Central memory CD8-positive, alpha-beta T cell (primary cell): ENCODE data around the gene HEPHL1.

Experiments
- ATAC-seq: fragments of 150-1000 bp; cut with Tn5 transposase; replicated peaks from 2 replicates; pipeline ENCODE4 v1.10.0; 2022; ENCODE audit warnings: mild to moderate bottlenecking, moderate FRiP score, moderate number of reproducible peaks; ENCODE audit not compliant: poor library complexity, severe bottlenecking; ENCODE audit errors: extremely low read depth
- DNase-seq, 2 donors: peaks; one replicate each; pipeline ENCODE4 v3.0.0; 2021; ENCODE audit warnings: low spot score in 2 of 2
- H3K27ac Mint-ChIP-seq: one replicate; pipeline ENCODE4 v1.8.0; 2022; ENCODE audit warnings: low read depth, mild to moderate bottlenecking, moderate library complexity, mixed read lengths
- H3K27me3 Mint-ChIP-seq: one replicate; pipeline ENCODE4 v1.8.0; 2022; ENCODE audit warnings: mixed read lengths
- H3K36me3 Mint-ChIP-seq: one replicate; pipeline ENCODE4 v1.8.0; 2022; ENCODE audit warnings: mild to moderate bottlenecking, moderate library complexity, mixed read lengths; ENCODE audit not compliant: insufficient read depth
- H3K4me1 Mint-ChIP-seq: one replicate; pipeline ENCODE4 v1.8.0; 2022; ENCODE audit warnings: mixed read lengths
- H3K4me3 Mint-ChIP-seq: one replicate; pipeline ENCODE4 v1.8.0; 2022; ENCODE audit warnings: mild to moderate bottlenecking, moderate library complexity, mixed read lengths
- H3K9me3 Mint-ChIP-seq: one replicate; pipeline ENCODE4 v1.8.0; 2022; ENCODE audit warnings: mixed read lengths

HEPHL1 gene

DNA sequence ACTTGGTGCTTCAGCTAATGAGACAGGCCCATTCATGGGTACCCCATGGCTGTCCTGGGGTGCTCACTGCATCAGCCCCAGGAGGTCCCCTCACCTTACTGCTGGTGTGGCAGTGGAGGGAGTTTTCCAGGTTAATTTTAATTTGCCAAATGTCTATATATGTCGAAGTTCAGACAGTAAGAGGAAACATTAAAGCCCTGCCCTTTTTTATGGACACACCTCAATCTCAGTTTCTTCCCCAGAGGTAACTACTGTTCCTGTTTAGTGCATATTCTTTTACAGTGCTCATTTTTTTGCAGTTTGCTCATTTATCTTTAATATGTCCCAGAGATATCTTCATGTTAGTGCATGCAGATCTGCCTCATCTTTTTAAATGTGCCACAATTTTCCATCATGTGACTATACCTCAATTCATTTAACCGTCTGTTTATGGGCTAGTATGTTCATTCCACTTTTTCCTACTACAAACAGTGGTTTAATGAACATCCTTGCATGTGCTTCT is 119.1 kb downstream of the HEPHL1 start:
- no peak overlapping the region for H3K4me3 Mint-ChIP-seq
- ATAC-seq (no peak), DNase-seq (no peak)
- H3K27me3 Mint-ChIP-seq = no peaks in the 10 kb centered on the region
- no peaks in the 10 kb centered on the region for H3K9me3 Mint-ChIP-seq
- peaks cover 75% of the 10 kb centered on the region for H3K4me1 Mint-ChIP-seq
- H3K36me3 Mint-ChIP-seq = peaks cover 3% of the 10 kb centered on the region
- no peak overlapping the region for H3K27ac Mint-ChIP-seq

DNA sequence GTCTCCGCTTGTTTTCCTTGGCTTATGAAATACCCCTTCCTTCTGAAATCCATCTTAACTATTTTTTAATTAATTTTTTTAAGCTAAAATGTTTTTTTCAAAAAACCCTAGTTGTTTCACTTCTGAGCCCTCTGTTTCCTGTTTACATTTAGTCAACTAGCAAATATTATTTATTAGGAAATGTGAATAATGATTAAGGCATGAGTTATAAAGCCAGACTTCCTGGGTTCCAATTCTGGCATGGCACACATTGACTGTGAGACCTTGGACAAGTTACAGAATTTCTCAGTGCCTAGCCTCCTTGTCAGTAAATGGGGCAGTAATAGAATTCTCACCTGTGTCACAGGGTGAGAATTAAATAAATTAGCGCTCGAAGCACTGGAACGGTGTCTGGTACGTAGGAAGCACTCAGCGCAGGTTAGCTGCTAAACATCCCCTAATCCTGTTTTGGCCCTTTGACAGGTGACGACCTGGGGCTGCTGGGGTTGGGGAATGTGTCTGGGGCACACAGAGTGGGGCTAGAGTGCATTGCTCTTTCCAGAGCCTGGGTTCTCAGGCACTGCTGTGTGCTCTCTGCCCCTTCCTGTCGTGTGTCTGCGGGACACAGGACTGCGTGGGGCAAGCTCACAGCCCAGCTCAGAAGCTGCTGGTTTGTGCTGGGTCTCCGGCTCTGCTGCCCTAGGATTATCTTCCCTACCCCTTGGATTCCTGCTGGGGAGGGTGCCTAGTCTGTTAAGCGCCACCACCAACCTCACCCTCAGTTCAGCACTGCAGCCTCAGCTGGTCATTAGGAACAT is 120.6 kb downstream of the HEPHL1 start:
- Mint-ChIP-seq H3K4me1 (peaks cover 75% of the 10 kb centered on the region), H3K9me3 (no peaks in the 10 kb centered on the region), H3K4me3 (no peak overlapping the region), H3K36me3 (peaks cover 4% of the 10 kb centered on the region), H3K27ac (no peak overlapping the region), H3K27me3 (no peaks in the 10 kb centered on the region)
- ATAC-seq (no peak), DNase-seq (no peak)

DNA sequence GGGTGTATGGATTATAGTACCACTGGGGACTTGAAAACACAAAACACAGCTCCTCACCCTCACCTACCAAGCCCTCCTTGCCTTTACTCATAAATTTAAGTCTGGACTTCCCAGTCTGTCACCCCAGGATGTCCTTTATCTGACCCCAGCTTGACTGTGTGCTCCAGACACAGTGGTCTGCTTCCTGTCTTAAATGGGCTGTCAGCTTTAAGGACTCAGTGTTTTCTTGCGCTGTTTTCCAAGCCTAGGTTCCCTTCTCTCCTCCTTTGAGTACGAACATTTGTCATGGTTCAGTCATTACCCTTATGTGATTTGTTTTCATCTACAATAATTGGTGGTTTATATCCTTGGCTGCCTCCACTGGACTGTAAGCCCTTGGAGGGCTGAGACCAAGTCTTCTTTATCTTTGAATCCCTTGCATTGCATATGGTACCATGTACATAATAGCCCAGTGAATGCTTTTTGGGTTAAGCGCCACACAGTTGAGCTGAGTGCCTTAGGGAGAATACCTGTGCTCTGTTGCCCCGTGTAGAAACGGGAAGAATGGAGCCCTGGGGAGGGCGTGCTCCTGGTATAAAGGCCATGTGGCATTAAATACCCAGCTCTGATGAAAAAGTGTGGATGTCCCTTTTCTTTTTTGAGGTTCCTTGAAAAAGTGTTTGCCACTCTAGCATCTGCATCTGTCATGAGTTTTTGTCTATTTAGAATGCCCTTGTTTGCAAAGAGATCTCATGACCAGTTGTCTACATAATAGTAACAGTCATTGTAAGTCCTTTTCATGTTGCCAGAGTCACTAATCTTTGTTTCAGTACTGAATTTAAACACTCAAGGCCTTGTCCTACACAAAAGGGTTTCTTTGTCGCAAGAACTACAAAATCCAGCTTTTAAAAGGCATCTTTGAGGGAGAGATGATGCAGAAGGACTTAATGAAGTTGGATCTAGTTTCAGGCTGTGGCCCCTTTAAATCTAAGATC is 121.4 kb downstream of the HEPHL1 start:
- peak overlapping the region; percentile 29 for H3K27ac Mint-ChIP-seq

GRCh38 chr11:94144216-94144615 is 123.1 kb downstream of the HEPHL1 start:
- Mint-ChIP-seq H3K4me3 (no peak overlapping the region), H3K4me1 (peaks cover 82% of the 10 kb centered on the region), H3K9me3 (no peaks in the 10 kb centered on the region), H3K36me3 (peaks cover 4% of the 10 kb centered on the region), H3K27ac (peak overlapping the region; percentile 8), H3K27me3 (no peaks in the 10 kb centered on the region)
- ATAC-seq (no peak), DNase-seq (no peak)

More for the DNA sequence above, 121.4 kb downstream of the HEPHL1 start:
- no peak for ATAC-seq
- no peaks in the 10 kb centered on the region for H3K9me3 Mint-ChIP-seq
- no peaks in the 10 kb centered on the region for H3K27me3 Mint-ChIP-seq
- DNase-seq = no peak
- no peak overlapping the region for H3K4me3 Mint-ChIP-seq
- peaks cover 76% of the 10 kb centered on the region for H3K4me1 Mint-ChIP-seq
- H3K36me3 Mint-ChIP-seq = peaks cover 4% of the 10 kb centered on the region

GRCh38 chr11:94144664-94145063 is 123.5 kb downstream of the HEPHL1 start:
- no peak for ATAC-seq
- H3K4me3 Mint-ChIP-seq = no peak overlapping the region
- H3K36me3 Mint-ChIP-seq = peaks cover 4% of the 10 kb centered on the region
- no peaks in the 10 kb centered on the region for H3K27me3 Mint-ChIP-seq
- no peak for DNase-seq
- H3K4me1 Mint-ChIP-seq = peaks cover 84% of the 10 kb centered on the region
- peak overlapping the region; percentile 8 for H3K27ac Mint-ChIP-seq
- no peaks in the 10 kb centered on the region for H3K9me3 Mint-ChIP-seq

- Mint-ChIP-seq H3K27me3 (no peaks in the 10 kb centered on the region), H3K4me3 (no peak overlapping the region), H3K4me1 (peaks cover 84% of the 10 kb centered on the region), H3K27ac (no peak overlapping the region), H3K9me3 (no peaks in the 10 kb centered on the region), H3K36me3 (peaks cover 4% of the 10 kb centered on the region)
- no peak for DNase-seq
- no peak for ATAC-seq
Measured at GRCh38 chr11:94145431-94145830, 124.3 kb downstream of the HEPHL1 start.

- H3K27me3 Mint-ChIP-seq = no peaks in the 10 kb centered on the region
- DNase-seq = no peak
- H3K9me3 Mint-ChIP-seq = no peaks in the 10 kb centered on the region
- no peak overlapping the region for H3K27ac Mint-ChIP-seq
- H3K4me1 Mint-ChIP-seq = peaks cover 87% of the 10 kb centered on the region
- ATAC-seq = no peak
- H3K36me3 Mint-ChIP-seq = peaks cover 4% of the 10 kb centered on the region
- no peak overlapping the region for H3K4me3 Mint-ChIP-seq
Measured at GRCh38 chr11:94145916-94146315, 124.8 kb downstream of the HEPHL1 start.

DNA sequence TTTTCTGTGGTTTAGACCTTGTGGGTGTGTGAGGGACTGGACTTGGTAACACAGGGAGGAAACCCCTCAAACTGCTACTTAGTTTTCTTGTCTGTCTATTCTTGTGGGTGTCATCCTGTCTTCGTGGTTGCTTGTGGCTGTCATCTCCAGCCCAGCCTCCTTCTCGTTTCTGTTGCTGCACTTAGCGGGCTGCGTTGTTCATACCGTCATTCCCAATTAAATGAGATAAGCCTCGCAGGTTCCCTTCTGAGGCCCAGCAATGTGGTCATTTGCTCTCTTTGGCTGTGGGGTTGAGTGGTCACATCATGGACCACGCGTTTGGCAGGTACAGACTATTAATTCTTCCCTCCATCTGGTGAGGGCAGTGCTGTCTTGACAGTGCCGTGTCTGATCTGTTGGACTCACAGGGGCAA is 126.3 kb downstream of the HEPHL1 start:
- H3K9me3 Mint-ChIP-seq = no peaks in the 10 kb centered on the region
- peaks cover 4% of the 10 kb centered on the region for H3K36me3 Mint-ChIP-seq
- peak overlapping the region; percentile 55 for H3K4me3 Mint-ChIP-seq
- H3K27ac Mint-ChIP-seq = peak overlapping the region; percentile 60
- H3K27me3 Mint-ChIP-seq = no peaks in the 10 kb centered on the region
- peak; percentile 82 for ATAC-seq
- peaks cover 96% of the 10 kb centered on the region for H3K4me1 Mint-ChIP-seq
- no peak for DNase-seq

GRCh38 chr11:94148189-94148588 is 127.0 kb downstream of the HEPHL1 start:
- DNase-seq (no peak), ATAC-seq (no peak)
- Mint-ChIP-seq H3K36me3 (peaks cover 2% of the 10 kb centered on the region), H3K4me1 (peaks cover 96% of the 10 kb centered on the region), H3K27ac (no peak overlapping the region), H3K27me3 (no peaks in the 10 kb centered on the region), H3K4me3 (no peak overlapping the region), H3K9me3 (no peaks in the 10 kb centered on the region)

- Mint-ChIP-seq H3K36me3 (peaks cover 3% of the 10 kb centered on the region), H3K27me3 (no peaks in the 10 kb centered on the region), H3K4me3 (no peak overlapping the region), H3K27ac (no peak overlapping the region), H3K4me1 (peaks cover 84% of the 10 kb centered on the region), H3K9me3 (no peaks in the 10 kb centered on the region)
- DNase-seq (no peak), ATAC-seq (no peak)
Measured at GRCh38 chr11:94149431-94150017, 128.4 kb downstream of the HEPHL1 start.

GRCh38 chr11:94150056-94150455 is 128.9 kb downstream of the HEPHL1 start:
- no peak overlapping the region for H3K4me3 Mint-ChIP-seq
- no peak overlapping the region for H3K27ac Mint-ChIP-seq

More at GRCh38 chr11:94150056-94150455, 128.9 kb downstream of the HEPHL1 start:
- no peak for ATAC-seq
- H3K9me3 Mint-ChIP-seq = no peaks in the 10 kb centered on the region
- H3K36me3 Mint-ChIP-seq = peaks cover 5% of the 10 kb centered on the region
- H3K4me1 Mint-ChIP-seq = peaks cover 80% of the 10 kb centered on the region
- no peak for DNase-seq
- H3K27me3 Mint-ChIP-seq = no peaks in the 10 kb centered on the region
